Peyer's patch (tissue), 4 donors: ENCODE data around the gene BCR.

ENCODE experiments used
- CTCF ChIP-seq, 6 experiments: fragments of 450-650 bp in 4 of 6; fragments of 200-600 bp in 2 of 6; sonication (generic) in 1 of 6; IDR thresholded peaks; one replicate each; pipeline ENCODE4 v1.5.1; 2017 to 2019; ENCODE audit warnings: antibody characterized with exemption in 6 of 6, mild to moderate bottlenecking in 3 of 6, moderate library complexity in 1 of 6
- POLR2A ChIP-seq, 2 donors: fragments of 450-650 bp; IDR thresholded peaks; one replicate each; pipeline ENCODE4 v1.5.1; 2017; ENCODE audit warnings: antibody characterized with exemption in 2 of 2, mild to moderate bottlenecking in 2 of 2, moderate library complexity in 2 of 2

GRCh38 chr22:23212061-23213021 is 32.0 kb downstream of the BCR start:
- no peak for TF ChIP-seq CTCF (IDR thresholded peaks at IDR 0.05)
- TF ChIP-seq POLR2A (IDR thresholded peaks at IDR 0.05), result no peak
